HepG2 (cell line): ENCODE measurements around the gene EPB41L1. TPM values are rescaled to one million over a fixed set of nuclear protein-coding genes. Genes with fewer than 3 reads are reported as not detected.
A peak's percentile ranks its signal among the peaks of the same experiment; 100 is the strongest.

ENCODE experiments used
- HCFC1 ChIP-seq: fragments of 150-350 bp; IDR thresholded peaks from 2 replicates; pipeline ENCODE4 v1.6.1; 2014; ENCODE audit warnings: low read depth, low read length
- MAFF ChIP-seq: IDR thresholded peaks from 2 replicates; pipeline ENCODE4 v1.6.1; 2011; ENCODE audit warnings: low read depth, low read length, improper control_type of control experiment
- MTF1 ChIP-seq: sonication (generic); formaldehyde crosslinking; IDR thresholded peaks from 2 replicates; pipeline ENCODE4 v1.5.0; 2020; ENCODE audit warnings: missing genetic modification reagents
- NCOA1 ChIP-seq: sonication (generic); formaldehyde crosslinking; IDR thresholded peaks from 2 replicates; pipeline ENCODE4 v1.9.0; 2021; ENCODE audit warnings: missing genetic modification reagents
- NR2F1 ChIP-seq, 2 experiments: fragments of 450-650 bp in 1 of 2; formaldehyde crosslinking in 1 of 2; IDR thresholded peaks; 2 replicates each; pipeline versions ENCODE4 v1.5.0 to v1.6.1; 2016 to 2020; ENCODE audit warnings: mild to moderate bottlenecking in 1 of 2, missing compliant biosample characterization in 1 of 2, missing genetic modification reagents in 1 of 2, moderate library complexity in 1 of 2
- PAXIP1 ChIP-seq: sonication (generic); formaldehyde crosslinking; conservative IDR thresholded peaks from 2 replicates; pipeline ENCODE4 v1.4.0; 2020; ENCODE audit warnings: mild to moderate bottlenecking, missing genetic modification reagents, moderate library complexity
- SSRP1 ChIP-seq: IDR thresholded peaks from 2 replicates; pipeline ENCODE4 v1.6.1; 2016; ENCODE audit warnings: control low read depth
- ZMAT5 ChIP-seq: sonication (generic); formaldehyde crosslinking; IDR thresholded peaks from 2 replicates; pipeline ENCODE4 v1.5.0; 2020; ENCODE audit warnings: mild to moderate bottlenecking, low read depth, missing genetic modification reagents, borderline replicate concordance
- ZNF343 ChIP-seq: sonication (generic); formaldehyde crosslinking; IDR thresholded peaks from 2 replicates; pipeline ENCODE4 v1.4.0; 2020; ENCODE audit warnings: mild to moderate bottlenecking, missing genetic modification reagents
- ZNF7 ChIP-seq: IDR thresholded peaks from 2 replicates; pipeline ENCODE4 v1.6.1; 2016; ENCODE audit warnings: missing biosample characterization, missing genetic modification reagents
- ZNF775 ChIP-seq: sonication (generic); formaldehyde crosslinking; IDR thresholded peaks from 2 replicates; pipeline ENCODE4 v1.4.0; 2020; ENCODE audit warnings: missing genetic modification reagents, mild to moderate bottlenecking, moderate library complexity, borderline replicate concordance
- ZNF83 ChIP-seq: sonication (generic); formaldehyde crosslinking; IDR thresholded peaks from 2 replicates; pipeline ENCODE4 v1.4.0; 2020; ENCODE audit warnings: missing genetic modification reagents, mild to moderate bottlenecking, borderline replicate concordance
- polyA plus RNA-seq, 8 experiments: library from polyadenylated mRNA; depleted of rRNA in 3 of 8; stranded (reverse) in 7 of 8; unstranded in 1 of 8; fragments of >200 nt; fragmentation: Illumina TruSeq in 4 of 8; extraction: Trizol in 4 of 8; gene quantifications; 2 replicates each; pipeline versions ENCODE4 v1.2.1 to v1.2.3, GENCODE V29; 2011 to 2016; ENCODE audit warnings: low read depth in 4 of 8, missing spikeins in 1 of 8, mixed read lengths in 1 of 8; ENCODE audit not compliant: insufficient read depth in 1 of 8
- total RNA-seq, 5 experiments: library from RNA; depleted of rRNA; stranded (reverse); fragments of >200 nt; fragmentation: Illumina TruSeq; extraction: Trizol; gene quantifications; 2 replicates each; pipeline ENCODE4 v1.2.3, GENCODE V29; 2016; ENCODE audit warnings: low read depth in 1 of 5
- TF ChIP-seq, protein P1 (sequence below): sonication (generic); formaldehyde crosslinking; IDR thresholded peaks from 2 replicates; pipeline ENCODE4 v1.5.0; 2020; ENCODE audit warnings: missing genetic modification reagents, mild to moderate bottlenecking, borderline replicate concordance
- TF ChIP-seq, protein P2 (sequence below): sonication (generic); formaldehyde crosslinking; IDR thresholded peaks from 2 replicates; pipeline ENCODE4 v1.4.0; 2020; ENCODE audit warnings: missing genetic modification reagents; ENCODE audit errors: not compliant biosample characterization

The EPB41L1 gene
- total and polyA plus RNA-seq, 2 of the 13 experiments (the other 11 are each of a cell fraction or from before 2014, with no cell fraction given), result 16.7 to 39.0 TPM

GRCh38 chr20:36184816-36185776, 30.6 kb downstream of the EPB41L1 start (continued):
- no peak for TF ChIP-seq ZMAT5
- no peak for TF ChIP-seq NCOA1
- TF ChIP-seq, protein P1, sequence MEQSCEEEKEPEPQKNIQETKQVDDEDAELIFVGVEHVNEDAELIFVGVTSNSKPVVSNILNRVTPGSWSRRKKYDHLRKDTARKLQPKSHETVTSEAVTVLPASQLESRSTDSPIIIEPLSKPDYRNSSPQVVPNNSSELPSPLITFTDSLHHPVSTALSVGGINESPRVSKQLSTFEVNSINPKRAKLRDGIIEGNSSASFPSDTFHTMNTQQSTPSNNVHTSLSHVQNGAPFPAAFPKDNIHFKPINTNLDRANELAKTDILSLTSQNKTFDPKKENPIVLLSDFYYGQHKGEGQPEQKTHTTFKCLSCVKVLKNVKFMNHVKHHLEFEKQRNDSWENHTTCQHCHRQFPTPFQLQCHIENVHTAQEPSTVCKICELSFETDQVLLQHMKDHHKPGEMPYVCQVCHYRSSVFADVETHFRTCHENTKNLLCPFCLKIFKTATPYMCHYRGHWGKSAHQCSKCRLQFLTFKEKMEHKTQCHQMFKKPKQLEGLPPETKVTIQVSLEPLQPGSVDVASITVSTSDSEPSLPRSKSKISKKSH, result 0 out of 2 replicates have a peak, but pooled peaks have one; percentile 30
- no peak for TF ChIP-seq ZNF343
- no peak for TF ChIP-seq ZNF775 (CRISPR knock-in tag)
- TF ChIP-seq, protein P2, sequence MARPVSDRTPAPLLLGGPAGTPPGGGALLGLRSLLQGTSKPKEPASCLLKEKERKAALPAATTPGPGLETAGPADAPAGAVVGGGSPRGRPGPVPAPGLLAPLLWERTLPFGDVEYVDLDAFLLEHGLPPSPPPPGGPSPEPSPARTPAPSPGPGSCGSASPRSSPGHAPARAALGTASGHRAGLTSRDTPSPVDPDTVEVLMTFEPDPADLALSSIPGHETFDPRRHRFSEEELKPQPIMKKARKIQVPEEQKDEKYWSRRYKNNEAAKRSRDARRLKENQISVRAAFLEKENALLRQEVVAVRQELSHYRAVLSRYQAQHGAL (CRISPR knock-in tag), result no peak
- TF ChIP-seq PAXIP1 (CRISPR knock-in tag), result no peak
- peak in 1 of 2 experiments; percentile 32; a peak in 1 of 4 replicates for TF ChIP-seq NR2F1 (CRISPR knock-in tag; IDR thresholded peaks at IDR 0.05)
- peak; percentile 88 for TF ChIP-seq MAFF
- TF ChIP-seq HCFC1, result no peak
- TF ChIP-seq MTF1 (CRISPR knock-in tag), result no peak
- no peak; the same call in 1 of the 2 replicates for TF ChIP-seq ZNF7
- no peak for TF ChIP-seq ZNF83
- TF ChIP-seq SSRP1 (CRISPR knock-in tag), result no peak
